WTC11 (cell line): ENCODE measurements around the gene PHACTR2.

ENCODE experiments used
- ATF3 ChIP-seq: sonication (generic); formaldehyde crosslinking; conservative IDR thresholded peaks from 2 replicates; pipeline ENCODE4 v1.8.1; 2022; ENCODE audit warnings: mild to moderate bottlenecking, missing genetic modification reagents
- ATF6 ChIP-seq: sonication (generic); formaldehyde crosslinking; IDR thresholded peaks from 2 replicates; pipeline ENCODE4 v1.8.1; 2023; ENCODE audit warnings: mild to moderate bottlenecking, missing genetic modification reagents
- CTCF ChIP-seq: fragments of 200-600 bp; IDR thresholded peaks from 2 replicates; pipeline ENCODE4 v1.8.0; 2022; ENCODE audit warnings: antibody characterized with exemption
- ETV6 ChIP-seq: sonication (generic); formaldehyde crosslinking; IDR thresholded peaks from 2 replicates; pipeline ENCODE4 v1.8.1; 2022; ENCODE audit warnings: mild to moderate bottlenecking, missing genetic modification reagents
- GTF2I ChIP-seq: fragments of 250-450 bp; sonication (Bioruptor Pico); conservative IDR thresholded peaks from 2 replicates; pipeline ENCODE4 v1.4.0; 2021; ENCODE audit warnings: mild to moderate bottlenecking
- MAX ChIP-seq: sonication (generic); formaldehyde crosslinking; IDR thresholded peaks from 2 replicates; pipeline ENCODE4 v1.8.0; 2022; ENCODE audit warnings: mild to moderate bottlenecking, missing genetic modification reagents
- MXD4 ChIP-seq: fragments of 250-450 bp; sonication (Bioruptor Pico); IDR thresholded peaks from 2 replicates; pipeline ENCODE4 v1.8.0; 2021; ENCODE audit warnings: mild to moderate bottlenecking, moderate library complexity, borderline replicate concordance
- PREB ChIP-seq: sonication (generic); formaldehyde crosslinking; IDR thresholded peaks from 2 replicates; pipeline ENCODE4 v1.8.1; 2022; ENCODE audit warnings: mild to moderate bottlenecking, missing genetic modification reagents, moderate library complexity, borderline replicate concordance
- TCF7 ChIP-seq: sonication (generic); formaldehyde crosslinking; IDR thresholded peaks from 2 replicates; pipeline ENCODE4 v1.8.0; 2022; ENCODE audit warnings: mild to moderate bottlenecking, low read depth, missing genetic modification reagents, moderate library complexity
- TP53 ChIP-seq: sonication (generic); formaldehyde crosslinking; IDR thresholded peaks from 2 replicates; pipeline ENCODE4 v1.8.1; 2023; ENCODE audit warnings: mild to moderate bottlenecking, missing genetic modification reagents
- USF1 ChIP-seq: sonication (generic); formaldehyde crosslinking; IDR thresholded peaks from 2 replicates; pipeline ENCODE4 v1.8.0; 2022; ENCODE audit warnings: mild to moderate bottlenecking, missing genetic modification reagents
- ZBTB21 ChIP-seq: sonication (generic); formaldehyde crosslinking; IDR thresholded peaks from 2 replicates; pipeline ENCODE4 v1.8.1; 2023; ENCODE audit warnings: mild to moderate bottlenecking, missing genetic modification reagents, borderline replicate concordance
- ZNF121 ChIP-seq: sonication (generic); formaldehyde crosslinking; IDR thresholded peaks from 2 replicates; pipeline ENCODE4 v1.8.0; 2023; ENCODE audit warnings: missing genetic modification reagents
- ZNF423 ChIP-seq: fragments of 250-450 bp; sonication (Bioruptor Pico); IDR thresholded peaks from 2 replicates; pipeline ENCODE4 v2.1.2; 2022; ENCODE audit warnings: mild to moderate bottlenecking, moderate library complexity

- TF ChIP-seq MXD4 (CRISPR knock-in tag) (no peak), TP53 (no peak), ZBTB21 (CRISPR knock-in tag) (no peak), ETV6 (no peak), CTCF (no peak), USF1 (CRISPR knock-in tag) (no peak), ZNF121 (CRISPR knock-in tag) (no peak), PREB (CRISPR knock-in tag) (no peak), ATF6 (CRISPR knock-in tag) (no peak), MAX (no peak), ATF3 (no peak), TCF7 (no peak), ZNF423 (CRISPR knock-in tag) (no peak), GTF2I (CRISPR knock-in tag) (no peak)
Measured at GRCh38 chr6:143696664-143697000, 18.9 kb downstream of the PHACTR2 start.
